HG02759 (cell line): ENCODE results near the gene FAM131A.
A peak's percentile ranks its signal among the peaks of the same experiment; 100 is the strongest.
"Not testable (repeated sequence)": the region's sequence is repeated elsewhere in the genome, so short reads cannot be mapped to it uniquely, and the experiment has no call there.

Experiments used
- ATAC-seq: cut with Tn5 transposase; IDR thresholded peaks from one replicate; pipeline ENCODE4 v1.9.1; 2021; ENCODE audit warnings: mild to moderate bottlenecking, moderate library complexity; ENCODE audit not compliant: unreplicated experiment

The FAM131A gene

DNA sequence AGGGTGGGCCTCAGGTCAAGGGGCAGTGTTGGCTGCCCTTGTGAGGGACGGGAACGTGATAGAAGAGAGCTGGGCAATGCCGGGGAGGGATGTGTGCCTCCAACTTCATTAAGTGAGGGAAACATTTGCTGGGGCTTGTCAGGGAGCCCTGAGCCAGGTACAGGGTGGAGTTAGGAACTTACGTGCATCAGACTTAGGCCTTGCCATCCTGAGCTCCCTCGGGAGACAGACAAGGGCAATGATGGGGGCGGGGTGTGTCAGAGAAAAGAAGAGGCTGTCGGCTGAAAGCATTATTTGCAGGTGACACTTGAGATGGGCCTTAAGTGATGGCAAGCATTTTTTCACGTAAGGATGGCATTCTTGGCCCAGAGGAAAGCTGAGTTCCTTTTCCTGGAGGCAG, 1.6 kb downstream of the FAM131A start:
- no peak for ATAC-seq

DNA sequence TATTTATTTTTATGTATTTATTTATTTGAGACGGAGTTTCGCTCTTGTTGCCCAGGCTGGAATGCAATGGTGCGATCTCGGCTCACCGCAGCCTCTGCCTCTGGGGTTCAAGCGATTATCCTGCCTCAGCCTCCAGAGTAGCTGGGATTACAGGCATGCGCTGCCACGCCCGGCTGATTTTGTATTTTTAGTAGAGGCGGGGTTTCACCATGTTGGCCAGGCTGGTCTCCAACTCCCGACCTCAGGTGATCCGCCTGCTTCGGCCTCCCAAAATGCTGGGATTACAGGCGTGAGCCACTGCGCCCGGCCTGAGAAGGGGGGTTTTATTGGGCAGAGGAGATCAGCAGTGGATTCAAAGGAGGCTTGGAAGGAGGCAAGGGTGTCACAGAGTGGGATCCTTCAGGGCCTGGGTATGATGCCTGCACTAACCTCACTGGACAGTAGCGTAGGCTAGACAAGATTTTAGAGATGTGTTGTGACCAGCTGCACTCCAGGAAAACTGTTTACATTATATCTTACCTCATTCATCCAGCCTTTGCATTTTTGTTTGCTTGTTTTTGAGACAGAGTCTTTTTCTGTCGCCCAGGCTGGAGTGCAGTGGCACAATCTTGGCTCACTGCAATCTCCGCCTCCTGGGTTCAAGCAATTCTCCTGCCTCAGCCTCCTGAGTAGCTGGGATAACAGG, 2.2 kb downstream of the FAM131A start:
- ATAC-seq = not testable (repeated sequence)

DNA sequence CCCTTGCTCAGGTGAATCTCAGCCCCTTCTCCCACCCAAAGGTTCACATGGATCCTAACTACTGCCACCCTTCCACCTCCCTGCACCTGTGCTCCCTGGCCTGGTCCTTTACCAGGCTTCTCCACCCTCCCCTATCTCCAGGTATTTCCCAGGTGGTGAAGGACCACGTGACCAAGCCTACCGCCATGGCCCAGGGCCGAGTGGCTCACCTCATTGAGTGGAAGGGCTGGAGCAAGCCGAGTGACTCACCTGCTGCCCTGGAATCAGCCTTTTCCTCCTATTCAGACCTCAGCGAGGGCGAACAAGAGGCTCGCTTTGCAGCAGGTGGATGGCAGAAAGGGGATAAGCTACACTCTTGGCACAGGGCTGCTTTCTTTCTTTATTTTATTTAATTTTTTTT, 4.5 kb downstream of the FAM131A start:
- ATAC-seq = no peak

DNA sequence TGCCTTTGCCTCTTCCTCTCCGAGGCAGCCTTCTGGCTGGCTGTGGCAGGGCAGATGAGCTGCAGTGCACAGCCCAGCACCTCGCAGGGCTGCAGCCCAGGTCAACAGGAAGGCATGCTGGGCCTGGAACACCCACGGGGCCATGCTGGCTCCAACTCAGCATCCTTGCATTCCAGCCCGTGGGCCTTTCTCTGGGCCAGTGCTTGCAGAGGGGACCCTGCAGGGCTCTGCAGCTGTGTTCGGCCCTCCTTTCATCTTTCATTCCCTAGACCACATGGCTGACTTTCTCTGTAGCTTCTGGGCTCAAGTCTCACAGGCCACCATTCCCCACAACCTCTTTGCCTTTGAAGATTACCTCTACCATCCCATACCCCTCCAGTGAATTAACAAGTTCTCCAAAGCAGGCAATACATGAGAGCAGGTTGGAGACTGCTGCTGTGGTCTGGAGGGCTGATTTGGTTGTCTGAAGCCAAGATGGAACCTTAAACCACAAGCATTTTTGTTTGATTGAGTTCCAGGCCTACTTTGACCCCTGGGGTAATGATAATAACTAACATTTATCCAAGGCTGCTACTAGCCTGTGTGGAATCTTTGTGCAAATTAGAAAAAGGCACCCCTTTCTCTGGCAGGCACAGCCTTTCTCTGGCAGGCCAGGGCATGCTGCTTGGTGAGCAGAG, 5.9 kb downstream of the FAM131A start:
- ATAC-seq = no peak

DNA sequence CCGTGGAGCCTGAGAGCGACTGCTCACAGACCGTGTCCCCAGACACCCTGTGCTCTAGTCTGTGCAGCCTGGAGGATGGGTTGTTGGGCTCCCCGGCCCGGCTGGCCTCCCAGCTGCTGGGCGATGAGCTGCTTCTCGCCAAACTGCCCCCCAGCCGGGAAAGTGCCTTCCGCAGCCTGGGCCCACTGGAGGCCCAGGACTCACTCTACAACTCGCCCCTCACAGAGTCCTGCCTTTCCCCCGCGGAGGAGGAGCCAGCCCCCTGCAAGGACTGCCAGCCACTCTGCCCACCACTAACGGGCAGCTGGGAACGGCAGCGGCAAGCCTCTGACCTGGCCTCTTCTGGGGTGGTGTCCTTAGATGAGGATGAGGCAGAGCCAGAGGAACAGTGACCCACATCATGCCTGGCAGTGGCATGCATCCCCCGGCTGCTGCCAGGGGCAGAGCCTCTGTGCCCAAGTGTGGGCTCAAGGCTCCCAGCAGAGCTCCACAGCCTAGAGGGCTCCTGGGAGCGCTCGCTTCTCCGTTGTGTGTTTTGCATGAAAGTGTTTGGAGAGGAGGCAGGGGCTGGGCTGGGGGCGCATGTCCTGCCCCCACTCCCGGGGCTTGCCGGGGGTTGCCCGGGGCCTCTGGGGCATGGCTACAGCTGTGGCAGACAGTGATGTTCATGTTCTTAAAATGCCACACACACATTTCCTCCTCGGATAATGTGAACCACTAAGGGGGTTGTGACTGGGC, 7.3 kb downstream of the FAM131A start:
- no peak for ATAC-seq

DNA sequence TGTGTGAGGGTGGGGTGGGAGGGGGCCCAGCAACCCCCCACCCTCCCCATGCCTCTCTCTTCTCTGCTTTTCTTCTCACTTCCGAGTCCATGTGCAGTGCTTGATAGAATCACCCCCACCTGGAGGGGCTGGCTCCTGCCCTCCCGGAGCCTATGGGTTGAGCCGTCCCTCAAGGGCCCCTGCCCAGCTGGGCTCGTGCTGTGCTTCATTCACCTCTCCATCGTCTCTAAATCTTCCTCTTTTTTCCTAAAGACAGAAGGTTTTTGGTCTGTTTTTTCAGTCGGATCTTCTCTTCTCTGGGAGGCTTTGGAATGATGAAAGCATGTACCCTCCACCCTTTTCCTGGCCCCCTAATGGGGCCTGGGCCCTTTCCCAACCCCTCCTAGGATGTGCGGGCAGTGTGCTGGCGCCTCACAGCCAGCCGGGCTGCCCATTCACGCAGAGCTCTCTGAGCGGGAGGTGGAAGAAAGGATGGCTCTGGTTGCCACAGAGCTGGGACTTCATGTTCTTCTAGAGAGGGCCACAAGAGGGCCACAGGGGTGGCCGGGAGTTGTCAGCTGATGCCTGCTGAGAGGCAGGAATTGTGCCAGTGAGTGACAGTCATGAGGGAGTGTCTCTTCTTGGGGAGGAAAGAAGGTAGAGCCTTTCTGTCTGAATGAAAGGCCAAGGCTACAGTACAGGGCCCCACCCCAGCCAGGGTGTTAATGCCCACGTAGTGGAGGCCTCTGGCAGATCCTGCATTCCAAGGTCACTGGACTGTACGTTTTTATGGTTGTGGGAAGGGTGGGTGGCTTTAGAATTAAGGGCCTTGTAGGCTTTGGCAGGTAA, 8.1 kb downstream of the FAM131A start:
- no peak for ATAC-seq

DNA sequence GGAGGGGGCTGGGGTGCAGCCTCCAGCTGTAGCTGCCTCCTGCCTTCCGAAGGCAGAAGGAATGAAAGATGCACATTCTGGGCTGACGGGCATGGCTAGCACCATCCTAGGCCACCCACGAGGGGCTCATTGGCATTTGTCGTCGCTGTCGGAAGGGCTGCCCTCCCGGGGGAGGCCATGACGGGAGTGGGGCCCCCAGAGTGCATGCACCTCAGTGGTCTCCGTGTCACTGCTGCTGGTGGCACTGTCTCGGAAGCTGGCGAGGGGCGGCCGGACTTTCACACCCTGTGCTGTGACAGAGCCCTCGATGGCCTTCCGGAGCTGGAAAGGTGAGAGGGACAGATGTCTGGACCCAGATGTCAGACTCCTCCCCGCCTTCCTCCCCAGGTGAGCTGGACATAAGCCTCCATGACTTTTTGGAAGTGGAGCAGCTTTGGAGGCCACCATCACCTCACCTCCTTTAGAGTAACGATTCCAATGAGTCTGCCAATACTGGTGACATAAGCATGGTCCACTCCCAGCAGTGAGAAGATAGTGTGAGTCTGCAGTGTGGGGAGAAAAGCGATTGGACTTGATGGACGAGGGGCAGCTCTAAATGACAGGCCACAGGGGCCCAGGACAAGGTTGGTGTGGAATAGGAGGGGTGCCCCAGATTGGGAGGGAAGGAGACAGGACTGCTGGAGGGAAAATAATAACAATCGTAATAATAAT, 9.2 kb downstream of the FAM131A start:
- no peak for ATAC-seq

DNA sequence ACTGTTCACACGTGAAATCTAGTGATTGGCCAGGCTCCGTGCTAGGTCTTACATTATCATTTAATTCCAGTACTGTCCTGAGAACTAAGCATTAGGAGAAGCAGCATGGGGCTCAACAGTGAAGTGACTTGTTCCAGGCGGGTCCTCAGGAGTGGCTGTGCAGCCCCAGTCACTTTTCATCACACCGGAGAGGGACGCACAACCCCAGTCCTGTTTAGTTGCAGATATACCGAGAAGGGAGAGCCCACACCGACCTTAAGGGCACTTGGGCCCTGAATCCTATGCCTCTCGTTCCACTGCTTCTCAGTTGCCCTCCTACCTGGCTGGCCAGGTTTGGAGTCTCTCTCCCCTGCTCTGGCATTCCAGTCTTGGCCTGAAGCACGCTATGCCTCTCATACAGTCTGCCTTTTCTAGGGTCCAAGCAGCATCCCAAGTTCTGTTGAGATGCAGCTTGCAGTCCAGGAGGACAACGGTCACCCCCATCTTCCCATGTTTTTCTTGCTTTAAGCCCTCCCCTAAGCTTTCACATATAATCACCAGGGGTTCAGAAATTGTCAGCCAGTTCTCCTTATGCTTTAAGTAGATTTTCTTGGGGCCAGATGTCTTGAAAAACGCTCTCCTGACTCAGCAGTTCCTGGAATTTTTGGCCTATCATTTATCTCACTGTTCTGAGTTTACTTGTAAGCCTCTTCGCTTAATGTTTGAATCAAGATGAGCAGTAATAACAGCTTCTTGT, 10.1 kb downstream of the FAM131A start:
- no peak for ATAC-seq

DNA sequence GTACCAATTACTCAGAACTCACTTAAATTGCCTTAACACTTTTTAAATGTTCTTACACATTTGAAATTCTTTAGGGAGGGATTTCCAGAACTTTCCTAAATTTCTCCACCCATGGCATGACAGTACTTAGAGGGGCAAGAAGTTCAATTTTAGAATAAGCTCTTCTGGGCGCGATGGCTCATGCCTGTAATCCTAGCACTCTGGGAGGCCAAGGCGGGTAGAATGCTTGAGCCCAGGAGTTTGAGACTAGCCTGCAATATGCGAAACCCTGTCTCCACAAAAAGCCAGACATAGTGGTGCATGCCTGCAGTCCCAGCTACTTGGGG, 10.6 kb downstream of the FAM131A start:
- no peak for ATAC-seq

DNA sequence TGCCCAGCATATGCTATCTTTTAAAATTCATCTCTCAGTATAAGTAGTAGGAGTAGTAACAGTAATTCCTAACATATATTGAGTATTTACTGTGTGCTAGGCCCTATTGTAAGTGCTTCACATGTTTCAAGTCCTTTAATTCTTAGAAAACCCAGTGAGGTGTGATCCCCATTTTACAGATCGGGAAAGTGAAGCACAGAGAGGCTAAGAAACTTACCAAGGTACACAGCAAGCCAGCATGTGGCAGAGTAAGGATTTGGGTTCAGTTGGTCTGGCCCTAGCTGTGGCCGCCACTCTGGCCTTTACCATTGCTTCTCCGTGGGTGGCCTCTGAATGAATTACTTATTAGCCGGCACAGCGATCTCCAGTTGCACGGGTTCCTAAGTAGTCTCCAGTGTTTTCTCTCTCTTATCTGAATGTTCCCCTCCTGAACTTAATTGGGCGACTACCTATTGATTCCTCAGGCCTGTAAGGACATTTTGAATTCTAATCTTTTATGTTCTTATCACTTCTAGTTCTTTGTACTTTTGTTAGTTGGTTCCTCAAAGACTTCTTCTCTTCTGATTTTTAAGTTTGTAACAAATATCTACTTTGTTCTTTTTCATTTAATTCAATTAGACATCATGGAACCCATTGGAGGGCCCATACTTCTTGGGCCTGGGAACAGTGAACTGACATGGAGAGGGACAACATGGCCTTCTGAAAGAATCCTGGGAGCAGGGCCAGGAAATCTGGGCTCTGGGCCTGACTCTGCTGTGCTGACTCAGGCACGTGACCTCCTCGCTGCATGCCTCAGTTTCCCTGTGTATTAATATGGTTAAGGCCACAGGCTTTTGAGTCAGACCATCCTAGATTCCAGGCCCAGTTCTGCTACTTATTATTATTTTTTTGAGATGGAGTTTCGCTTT, 12.4 kb downstream of the FAM131A start:
- ATAC-seq = no peak

DNA sequence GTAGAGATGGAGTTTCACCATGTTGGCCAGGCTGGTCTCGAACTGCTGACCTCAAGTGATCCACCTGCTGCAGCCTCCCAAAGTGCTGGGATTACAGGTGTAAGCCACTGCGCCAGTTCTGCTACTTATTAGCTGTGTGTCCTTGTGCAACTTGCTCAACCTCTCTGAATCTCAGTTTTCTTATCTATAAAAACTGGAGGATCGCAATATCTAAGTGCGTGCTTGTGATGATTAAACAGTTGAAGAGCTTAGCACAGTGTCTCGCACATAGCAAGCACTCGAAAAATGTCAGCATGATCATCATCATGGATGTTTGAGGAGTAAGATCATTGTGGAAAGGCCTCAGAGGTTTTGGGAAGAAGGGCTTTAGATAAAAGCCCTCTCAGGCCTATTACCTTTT, 13.2 kb downstream of the FAM131A start:
- ATAC-seq = no peak

DNA sequence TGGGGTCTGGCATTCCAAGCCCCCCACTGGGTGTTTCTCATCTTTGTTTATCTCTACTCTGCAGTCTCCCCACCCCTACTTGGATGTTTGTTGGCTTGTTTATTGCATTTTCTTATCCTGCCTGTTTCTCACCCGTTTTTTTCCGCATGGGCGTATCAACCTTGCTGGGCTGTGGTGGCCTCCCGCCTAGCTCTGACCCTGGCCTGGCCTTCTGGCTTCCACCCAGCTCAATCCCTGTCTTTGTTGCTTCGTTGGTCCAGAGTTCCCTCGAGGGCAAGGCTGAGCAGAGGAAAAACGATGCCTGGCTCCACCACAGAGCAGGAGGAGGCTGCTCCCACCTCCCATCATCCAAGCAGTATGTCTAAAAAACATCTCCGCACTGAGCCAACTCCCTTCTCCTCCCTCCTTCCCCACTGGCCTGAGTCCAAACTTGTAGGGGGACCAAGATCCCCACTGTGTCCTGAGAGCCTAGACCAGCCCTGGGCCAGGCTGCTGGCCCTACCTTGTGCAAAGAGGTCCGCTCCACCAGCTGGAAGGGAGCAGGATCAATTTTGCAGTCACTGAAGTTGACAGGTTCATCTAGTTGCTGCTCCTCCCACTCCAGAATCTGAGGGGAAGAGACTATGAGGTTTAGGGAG, 14.2 kb downstream of the FAM131A start:
- no peak for ATAC-seq

DNA sequence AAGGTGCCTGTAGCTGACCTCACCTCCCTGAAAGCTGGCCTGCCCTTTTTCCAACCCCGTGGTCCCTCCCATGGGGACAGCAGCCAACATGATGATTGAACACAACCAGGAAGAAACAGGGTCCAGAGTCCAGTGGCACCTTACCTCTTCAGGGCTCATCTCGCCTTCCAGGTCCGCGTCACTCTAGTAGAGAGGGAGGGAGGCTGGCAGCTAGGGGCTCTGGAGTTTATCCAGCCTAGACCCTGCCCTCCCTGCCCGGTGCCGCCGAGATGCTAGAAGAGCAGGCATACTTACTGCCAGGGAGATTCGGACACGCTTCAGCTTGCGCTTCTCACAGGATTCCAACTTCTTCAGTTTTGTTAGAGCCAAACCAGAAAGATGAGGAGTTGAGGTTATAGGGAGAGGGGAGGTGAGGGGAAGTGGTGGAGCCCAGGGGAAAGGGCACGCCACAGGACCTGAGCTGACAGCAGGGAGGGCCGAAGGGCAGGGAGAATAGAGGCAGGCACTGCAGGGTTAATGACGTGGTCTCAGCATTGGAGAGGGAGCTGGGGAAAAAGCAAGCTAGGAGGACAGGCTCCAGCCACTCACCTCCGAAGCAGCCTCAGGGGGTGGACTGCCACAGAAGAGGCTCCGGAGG, 14.9 kb downstream of the FAM131A start:
- no peak for ATAC-seq

DNA sequence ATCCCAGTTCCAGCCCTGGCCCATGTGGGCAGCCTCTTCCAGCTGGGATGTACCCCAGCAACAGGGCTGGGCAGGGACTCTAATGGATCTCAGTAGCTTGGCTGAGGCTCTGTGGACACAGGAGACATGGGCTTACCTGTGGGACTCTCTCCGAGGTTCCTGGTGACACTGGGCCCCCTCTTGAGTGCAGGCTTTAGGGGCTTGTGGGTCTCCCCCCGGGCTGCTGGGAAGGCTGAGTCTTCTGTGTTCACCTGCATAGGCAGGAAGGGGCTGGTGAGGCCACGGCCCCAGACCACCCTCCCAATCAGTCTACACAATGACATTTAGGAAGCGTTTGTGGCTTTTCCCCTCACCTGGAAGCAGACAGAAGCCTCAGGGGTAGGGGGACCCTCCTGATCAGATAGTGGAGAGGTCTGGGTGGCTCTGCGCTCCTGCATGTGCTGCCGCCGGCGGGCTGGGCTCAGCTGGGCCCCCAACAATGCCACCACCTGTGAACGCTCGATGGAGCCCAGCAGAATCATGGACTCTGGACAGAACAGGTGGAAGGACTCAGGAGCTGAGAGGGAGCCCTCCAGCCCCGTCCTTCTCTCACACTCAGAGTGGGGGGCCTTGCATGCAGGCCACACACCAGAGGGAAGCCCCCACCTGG, 15.6 kb downstream of the FAM131A start:
- no peak for ATAC-seq

DNA sequence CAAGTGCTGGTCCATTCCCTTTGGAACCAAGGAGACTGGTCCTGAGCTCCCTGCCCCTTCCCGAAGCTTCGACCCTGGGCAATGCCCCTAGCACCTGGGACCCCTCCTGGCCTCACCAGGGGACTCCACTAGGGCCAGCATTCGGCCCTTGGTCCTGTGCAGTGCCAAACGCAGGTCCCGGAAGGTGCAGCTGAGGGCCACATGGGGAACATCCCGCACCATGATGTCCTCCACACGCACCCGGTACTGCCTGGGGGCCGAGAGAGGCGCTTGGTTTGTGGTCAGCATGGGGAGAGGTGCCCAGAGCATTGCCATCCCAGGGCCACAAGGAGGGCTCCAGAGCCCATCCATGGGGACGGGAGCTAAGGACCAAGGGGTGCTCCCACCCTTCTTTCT, 16.1 kb downstream of the FAM131A start:
- ATAC-seq = no peak

DNA sequence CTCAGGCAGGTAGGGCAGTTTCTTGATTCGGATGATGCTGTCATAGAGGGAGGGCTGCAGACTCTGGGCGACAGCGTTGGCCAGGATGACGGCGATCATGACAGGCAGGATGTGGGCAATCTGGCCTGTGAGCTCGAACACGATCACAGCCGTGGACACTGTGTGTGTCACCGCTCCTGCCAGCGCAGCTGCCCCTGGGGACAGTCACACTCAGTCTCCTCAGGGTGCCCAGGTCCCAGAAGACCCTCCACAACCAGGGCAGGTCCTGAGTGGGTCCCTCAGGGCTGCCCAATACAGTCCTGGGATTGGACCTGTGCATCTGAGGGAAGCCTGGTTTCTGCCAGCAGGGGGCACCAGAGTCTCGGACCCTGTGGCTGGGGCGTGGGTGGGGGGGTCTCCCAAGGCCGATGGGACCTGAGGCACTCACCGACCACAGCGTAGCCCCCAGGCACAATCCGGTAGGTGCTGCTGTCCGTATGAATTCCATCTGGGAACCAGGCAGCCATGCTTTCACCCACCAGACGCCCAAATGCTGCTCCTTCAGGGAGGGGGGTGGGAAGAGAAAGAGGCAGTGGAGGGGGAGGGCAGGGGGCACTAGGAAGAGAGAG, 16.8 kb downstream of the FAM131A start:
- peak; percentile 49 for ATAC-seq

DNA sequence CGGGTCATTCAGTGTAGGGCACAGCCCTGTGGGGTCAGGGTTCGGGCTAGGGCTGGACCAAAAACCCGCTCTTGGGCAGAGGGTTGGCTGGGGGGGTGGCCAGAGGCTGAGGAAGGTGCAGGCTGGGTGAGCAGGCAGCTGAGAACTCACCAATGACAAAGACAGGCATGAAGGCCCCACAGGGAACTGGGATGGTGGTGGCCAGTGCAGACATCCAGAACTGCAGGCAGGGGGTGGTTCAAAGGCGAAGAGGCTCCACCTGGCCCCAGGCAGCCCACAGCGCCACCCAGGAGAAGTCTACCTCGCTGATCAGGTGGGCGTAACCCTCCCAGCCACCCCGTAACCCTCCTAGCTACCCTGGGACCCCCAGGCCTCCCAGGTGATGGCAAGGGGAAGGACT, 17.4 kb downstream of the FAM131A start:
- ATAC-seq = no peak
